GM19240 (cell line): ENCODE measurements around the gene GP1BA.
A peak's percentile ranks its signal among the peaks of the same experiment; 100 is the strongest.
"Not testable (repeated sequence)": the region's sequence is repeated elsewhere in the genome, so short reads cannot be mapped to it uniquely, and the experiment has no call there.

Experiments
- DNase-seq: peaks from one replicate; pipeline ENCODE4 v3.0.0; 2011; ENCODE audit warnings: low spot score; ENCODE audit not compliant: insufficient read length

The GP1BA gene

DNA sequence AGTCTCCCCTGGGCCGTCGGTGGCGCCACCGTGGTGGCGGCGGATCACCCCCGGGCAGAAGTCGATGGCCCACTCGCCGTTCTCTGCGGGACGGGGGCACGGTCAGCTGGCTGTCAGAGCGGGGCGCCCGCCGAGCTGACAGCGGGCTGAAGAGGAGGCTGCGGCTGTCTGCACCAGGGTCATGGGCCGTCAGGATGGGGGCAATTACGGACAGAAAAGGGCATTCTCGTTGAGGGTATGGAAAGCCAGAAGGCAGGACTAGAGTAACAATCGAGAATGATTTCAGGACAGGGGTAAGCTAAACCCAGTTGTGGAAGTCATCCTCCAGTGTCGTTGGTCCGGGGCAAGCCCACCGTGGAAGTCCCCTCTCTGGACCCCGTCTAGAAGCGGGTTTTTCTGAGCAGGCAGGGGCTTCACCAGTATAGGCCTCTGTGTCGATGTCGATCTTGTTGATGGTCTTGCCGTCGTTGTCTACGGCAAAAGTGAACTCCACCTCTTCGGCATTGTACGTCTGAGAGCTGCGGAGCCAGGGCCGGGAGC, 30.9 kb upstream of the GP1BA start:
- no peak for DNase-seq

DNA sequence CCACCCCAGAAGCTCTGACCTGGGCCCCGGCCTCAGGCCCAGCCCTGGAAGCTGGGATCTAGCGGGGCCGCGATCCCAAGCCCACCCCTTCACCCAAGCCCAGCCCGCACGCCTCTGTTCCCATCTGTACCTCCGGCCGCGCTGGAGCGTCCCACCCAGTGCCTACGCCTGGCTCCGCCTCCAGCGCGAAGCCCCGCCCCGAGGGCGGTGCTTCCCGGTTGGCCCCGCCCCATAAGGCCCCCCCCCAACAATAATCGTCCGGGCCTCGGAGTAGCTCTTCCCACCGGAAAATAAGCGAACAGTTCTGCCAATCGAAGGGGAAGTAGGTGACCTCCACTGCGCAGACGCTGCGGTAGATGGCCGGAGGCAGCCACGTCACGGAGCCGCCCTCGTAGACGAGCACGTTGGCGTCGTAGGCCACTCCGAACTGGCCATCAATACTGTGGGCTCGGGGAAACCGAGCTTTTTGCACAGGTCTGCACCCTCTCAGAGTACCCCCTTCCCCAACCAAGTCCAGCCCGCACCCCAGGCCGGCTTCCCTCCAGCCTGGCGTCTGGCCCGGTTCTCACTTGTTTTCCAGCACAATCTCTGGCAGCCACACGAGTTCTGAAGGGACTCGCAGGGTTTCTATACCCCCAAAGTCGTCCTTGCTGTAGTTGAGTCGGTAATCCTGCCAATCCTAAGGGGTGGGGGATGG, 30.3 kb upstream of the GP1BA start:
- no peak for DNase-seq

- no peak for DNase-seq
Measured at GRCh38 chr17:4902540-4902939, 29.5 kb upstream of the GP1BA start.

DNA sequence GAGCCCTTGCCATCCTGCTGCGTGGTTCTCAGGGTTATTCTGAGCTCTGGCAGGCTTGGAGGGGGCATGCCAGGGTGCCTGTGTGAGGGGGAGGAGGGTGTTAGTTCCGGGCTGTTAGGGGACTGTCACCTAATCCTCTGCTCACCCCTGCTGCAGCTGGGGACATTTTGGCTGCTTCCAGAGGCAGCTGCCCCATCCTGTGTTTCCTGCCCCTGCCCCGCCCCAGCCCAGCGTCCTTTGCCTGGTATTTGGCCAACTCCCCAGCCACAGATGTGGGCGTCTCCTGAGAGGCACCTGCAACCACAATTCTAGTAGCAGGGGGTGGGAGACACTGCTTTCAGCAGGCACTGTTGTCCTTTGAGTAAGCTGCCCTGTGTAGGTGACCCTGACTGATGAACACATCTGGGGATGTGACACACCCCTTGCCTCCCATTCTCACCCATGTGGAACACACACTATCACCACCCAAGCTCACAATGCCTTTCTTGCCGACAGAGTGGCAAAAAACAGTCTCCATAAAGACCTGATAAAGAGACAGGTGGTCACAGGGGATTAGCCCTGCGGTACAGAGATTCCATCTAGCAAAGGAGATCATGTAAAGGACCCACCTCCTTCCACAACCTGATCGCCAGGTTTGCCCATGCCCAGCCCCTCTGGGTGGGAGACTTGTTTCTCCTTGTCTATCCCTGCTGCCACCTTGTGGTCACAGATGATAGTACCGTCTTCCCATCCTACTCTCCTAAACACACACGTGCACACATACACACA, 28.8 kb upstream of the GP1BA start, which contains the start of gene CHRNE:
TSS of gene CHRNE (minus strand) at position 48 of the 768 bp plus-strand sequence. CDS start at position 13, 35 bp downstream.
- peak; percentile 33 for DNase-seq

GRCh38 chr17:4906642-4907041, 25.4 kb upstream of the GP1BA start:
- DNase-seq: not testable (repeated sequence)

DNA sequence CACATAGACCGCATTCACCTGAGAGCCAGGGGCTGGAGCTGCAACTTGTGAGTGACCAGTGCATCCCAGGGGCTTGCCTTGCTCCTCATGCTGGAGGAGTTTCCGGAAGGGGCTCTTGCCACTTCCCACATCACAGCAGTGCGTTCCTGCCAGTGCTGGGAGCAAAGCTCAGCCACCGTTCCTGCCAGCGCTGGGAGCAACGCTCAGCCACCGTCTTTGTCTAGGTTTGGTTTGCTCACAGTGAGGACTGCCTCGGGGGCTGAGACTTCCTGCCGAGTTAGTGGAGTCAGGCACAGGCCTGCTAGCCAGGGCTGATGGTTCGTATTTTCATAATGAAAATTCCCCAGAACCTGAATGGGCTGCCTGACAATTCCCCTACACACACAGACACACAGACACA, 23.8 kb upstream of the GP1BA start:
- no peak for DNase-seq

- DNase-seq: no peak
Measured at GRCh38 chr17:4908711-4909496, 23.2 kb upstream of the GP1BA start.

GRCh38 chr17:4913994-4914393, 18.1 kb upstream of the GP1BA start:
- no peak for DNase-seq

- DNase-seq: not testable (repeated sequence)
Measured at GRCh38 chr17:4914551-4914950, 17.5 kb upstream of the GP1BA start.

DNA sequence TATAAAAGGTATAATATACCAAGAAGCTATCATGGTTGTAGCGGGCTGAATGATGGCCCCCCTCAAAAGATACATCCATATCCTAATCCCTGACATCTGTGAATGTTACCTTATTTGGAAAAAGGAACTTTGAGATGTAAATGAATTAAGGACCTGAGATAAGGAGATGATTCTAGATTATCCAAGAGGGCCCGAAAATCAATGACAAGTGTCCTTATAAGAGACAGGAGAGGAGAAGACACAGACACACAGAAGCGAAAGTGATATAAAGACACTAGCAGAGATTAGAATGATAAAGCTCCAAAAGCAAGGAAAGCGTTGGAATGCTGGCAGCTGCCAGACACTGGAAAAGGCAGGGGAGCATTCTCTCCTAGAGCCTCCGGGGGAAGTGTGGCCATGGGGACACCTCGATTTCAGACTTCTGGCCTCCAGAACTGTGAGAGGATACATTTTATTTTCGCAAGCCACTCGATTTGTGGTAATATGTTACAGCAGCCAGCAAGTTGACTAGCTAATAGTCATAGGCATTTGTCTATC, 12.5 kb upstream of the GP1BA start:
- no peak for DNase-seq

- no peak for DNase-seq
Measured at GRCh38 chr17:4920351-4921048, 11.6 kb upstream of the GP1BA start.

DNA sequence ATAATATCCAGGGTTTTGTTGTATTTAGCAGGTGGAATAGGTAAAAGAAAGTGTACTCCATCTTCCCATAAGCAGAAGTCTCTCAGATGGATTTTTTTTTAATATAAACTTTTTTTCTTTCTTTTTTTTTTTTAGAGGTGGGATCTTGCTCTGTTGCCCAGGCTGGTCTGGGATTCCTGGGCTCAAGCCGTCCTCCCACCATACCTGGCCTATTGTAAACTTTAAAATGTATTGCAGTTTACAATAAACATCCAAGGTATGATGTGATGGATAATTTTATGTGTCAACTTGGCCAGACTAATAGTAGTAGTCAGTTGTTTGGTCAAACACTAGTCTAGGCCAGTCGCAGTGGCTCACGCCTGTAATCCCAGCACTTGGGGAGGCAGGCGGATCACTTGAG, 10.8 kb upstream of the GP1BA start:
- DNase-seq: no peak

DNA sequence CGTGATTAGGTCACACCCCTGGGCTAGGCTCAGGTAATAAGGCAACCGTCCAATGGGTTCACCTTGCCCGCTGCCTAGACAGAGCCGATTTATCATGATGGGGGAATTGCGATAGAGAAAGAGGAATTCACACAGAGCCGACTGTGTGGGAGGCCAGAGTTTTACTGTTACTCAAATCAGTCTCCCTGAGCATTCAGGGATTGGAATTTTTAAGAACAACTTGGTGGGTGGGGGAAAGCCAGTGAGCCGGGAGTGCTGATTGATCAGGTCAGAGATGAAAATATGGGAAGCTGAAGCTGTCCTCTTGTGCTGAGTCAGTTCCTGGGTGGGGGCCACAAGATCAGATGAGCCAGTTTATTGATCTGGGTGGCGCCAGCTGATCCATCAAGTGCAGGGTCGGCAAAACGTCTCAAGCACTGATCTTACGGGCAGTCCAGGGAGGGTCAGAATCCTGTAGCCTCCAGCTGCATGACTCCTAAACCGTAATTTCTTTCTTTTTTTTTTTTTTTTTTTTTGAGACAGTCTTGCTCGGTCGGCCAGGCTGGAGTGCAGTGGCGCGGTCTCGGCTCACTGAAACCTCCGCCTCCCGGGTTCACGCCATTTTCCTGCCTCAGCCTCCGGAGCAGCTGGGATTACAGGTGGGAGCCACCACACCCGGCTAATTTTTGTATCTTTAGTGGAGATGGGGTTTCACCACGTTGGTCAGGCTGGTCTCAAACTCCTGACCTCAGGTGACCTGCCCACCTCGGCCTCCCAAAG, 5.3 kb upstream of the GP1BA start:
- not testable (repeated sequence) for DNase-seq

GRCh38 chr17:4928881-4929280, 3.2 kb upstream of the GP1BA start:
- DNase-seq: no peak

- no peak for DNase-seq
Measured at GRCh38 chr17:4932756-4933155, 679 bp downstream of the GP1BA start.

DNA sequence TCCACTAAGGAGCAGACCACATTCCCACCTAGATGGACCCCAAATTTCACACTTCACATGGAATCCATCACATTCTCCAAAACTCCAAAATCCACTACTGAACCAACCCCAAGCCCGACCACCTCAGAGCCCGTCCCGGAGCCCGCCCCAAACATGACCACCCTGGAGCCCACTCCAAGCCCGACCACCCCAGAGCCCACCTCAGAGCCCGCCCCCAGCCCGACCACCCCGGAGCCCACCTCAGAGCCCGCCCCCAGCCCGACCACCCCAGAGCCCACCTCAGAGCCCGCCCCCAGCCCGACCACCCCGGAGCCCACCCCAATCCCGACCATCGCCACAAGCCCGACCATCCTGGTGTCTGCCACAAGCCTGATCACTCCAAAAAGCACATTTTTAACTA, 1.6 kb downstream of the GP1BA start:
- DNase-seq: no peak

GRCh38 chr17:4934173-4934979, 2.3 kb downstream of the GP1BA start:
- DNase-seq: no peak

GRCh38 chr17:4935650-4936049, 3.6 kb downstream of the GP1BA start:
- no peak for DNase-seq

GRCh38 chr17:4936436-4936835, 4.4 kb downstream of the GP1BA start:
- no peak for DNase-seq
